IPS-18c (cell line): ENCODE measurements around the gene INO80E.
A peak's percentile ranks its signal among the peaks of the same experiment; 100 is the strongest.

Experiments
- H3K4me3 ChIP-seq: 2 replicates; pipeline ENCODE4 v1.7.0; 2013; ENCODE audit warnings: low read depth, mild to moderate bottlenecking, low read length, moderate library complexity; ENCODE audit not compliant: insufficient read depth
- H3K9me3 ChIP-seq: one replicate; pipeline ENCODE4 v1.6.1; 2013; ENCODE audit warnings: mild to moderate bottlenecking, low read length, moderate library complexity; ENCODE audit not compliant: control insufficient read depth, insufficient read depth

INO80E gene

DNA sequence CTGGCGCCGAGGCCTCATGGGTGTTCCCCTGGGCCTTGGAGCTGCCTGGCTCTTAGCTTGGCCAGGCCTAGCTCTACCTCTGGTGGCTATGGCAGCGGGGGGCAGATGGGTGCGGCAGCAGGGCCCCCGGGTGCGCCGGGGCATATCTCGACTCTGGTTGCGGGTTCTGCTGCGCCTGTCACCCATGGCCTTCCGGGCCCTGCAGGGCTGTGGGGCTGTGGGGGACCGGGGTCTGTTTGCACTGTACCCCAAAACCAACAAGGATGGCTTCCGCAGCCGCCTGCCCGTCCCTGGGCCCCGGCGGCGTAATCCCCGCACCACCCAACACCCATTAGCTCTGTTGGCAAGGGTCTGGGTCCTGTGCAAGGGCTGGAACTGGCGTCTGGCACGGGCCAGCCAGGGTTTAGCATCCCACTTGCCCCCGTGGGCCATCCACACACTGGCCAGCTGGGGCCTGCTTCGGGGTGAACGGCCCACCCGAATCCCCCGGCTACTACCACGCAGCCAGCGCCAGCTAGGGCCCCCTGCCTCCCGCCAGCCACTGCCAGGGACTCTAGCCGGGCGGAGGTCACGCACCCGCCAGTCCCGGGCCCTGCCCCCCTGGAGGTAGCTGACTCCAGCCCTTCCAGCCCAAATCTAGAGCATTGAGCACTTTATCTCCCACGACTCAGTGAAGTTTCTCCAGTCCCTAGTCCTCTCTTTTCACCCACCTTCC lies 8.5 kb upstream of the INO80E start:
- Histone ChIP-seq H3K9me3 (no peaks in the 10 kb centered on the region), H3K4me3 (no peak overlapping the region)

DNA sequence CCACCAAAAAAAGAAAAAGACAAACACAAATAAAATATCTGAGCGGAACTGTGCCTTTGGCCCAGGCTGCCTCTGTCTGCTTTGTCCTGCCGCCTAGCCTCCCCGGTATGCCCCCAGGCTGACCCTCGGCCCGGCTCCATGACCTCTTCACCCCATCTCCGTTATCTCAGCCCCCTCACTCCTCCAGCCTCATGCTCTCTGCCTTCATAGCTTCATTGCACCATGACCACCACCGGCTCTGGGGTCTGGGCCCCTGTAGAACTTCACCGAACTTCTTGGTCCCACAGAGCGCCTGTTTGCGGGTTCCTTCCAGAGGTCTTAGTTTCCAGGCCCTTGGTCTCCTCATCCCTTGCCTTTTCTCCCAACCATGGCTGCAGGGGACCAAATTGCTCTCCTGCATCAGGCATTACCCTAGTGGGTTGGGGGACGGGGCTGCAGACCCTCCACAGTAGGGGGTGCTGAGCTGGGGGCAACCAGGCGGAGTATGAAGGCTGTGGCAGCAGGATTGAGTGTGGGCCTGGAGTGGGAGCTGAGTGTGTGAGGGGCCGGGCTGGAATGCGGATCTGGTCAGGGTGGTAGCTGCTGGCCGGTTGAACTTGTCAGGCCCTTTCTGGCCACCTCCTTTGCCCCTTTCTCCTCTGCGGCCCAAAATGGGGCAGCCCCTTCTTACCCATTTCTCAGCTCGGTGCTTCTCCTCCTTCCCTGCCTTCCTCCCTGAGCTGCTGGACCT lies 7.5 kb upstream of the INO80E start:
- Histone ChIP-seq H3K9me3 (no peaks in the 10 kb centered on the region), H3K4me3 (no peak overlapping the region)

DNA sequence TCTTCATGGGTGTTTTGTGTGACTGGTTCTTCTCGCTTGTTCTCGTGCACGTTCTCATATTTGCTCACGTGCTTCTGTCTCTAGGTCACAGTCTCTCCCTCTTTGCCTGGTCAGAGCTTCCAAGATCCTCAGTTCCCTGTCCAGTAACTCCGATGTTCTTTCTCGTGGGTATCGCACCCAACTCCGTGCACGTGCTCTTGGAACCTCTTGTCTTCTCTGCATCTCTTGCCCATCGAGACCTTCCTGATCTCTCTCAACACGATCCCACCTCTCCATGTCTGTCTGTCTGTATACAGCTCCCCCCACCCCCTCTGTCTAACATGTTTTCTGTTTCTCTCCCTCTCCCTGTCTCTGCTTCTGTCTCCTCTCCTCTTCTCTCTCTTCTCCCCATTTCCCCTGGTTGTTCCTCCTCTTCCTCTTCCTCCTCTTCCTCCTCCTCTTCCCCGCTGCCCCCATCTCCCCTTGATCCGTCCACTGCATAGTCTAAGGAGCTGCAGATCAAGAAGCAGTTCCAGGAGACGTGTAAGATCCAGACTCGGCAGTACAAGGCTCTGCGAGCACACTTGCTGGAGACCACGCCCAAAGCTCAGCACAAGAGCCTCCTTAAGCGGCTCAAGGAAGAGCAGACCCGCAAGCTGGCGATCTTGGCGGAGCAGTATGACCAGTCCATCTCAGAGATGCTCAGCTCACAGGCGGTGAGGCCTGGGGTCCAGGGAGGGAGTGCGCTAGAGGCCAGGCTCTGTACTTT lies 6.8 kb upstream of the INO80E start:
- H3K4me3 ChIP-seq: no peak overlapping the region

DNA sequence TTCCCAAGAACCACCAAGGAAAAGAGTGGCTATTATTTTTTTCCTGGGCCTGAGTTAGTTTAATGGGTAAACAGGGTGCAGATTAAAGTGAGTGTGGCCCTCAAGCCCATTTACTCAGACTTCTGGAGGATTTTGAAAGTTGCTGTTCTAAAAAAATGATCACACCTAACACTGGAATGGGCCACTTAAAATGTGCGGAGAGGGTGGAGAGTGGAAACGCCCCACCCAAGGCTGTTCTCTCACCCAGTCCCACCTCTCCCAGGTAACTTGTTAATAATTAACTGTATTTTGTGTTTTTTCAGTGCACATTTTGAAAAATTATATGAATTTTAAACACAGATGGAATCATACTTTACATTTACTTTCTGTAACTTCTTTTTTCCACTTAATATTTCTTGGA lies 6.0 kb upstream of the INO80E start:
- Histone ChIP-seq H3K9me3 (no peaks in the 10 kb centered on the region), H3K4me3 (no peak overlapping the region)

More for the DNA sequence above, 6.8 kb upstream of the INO80E start:
- H3K9me3 ChIP-seq: no peaks in the 10 kb centered on the region

DNA sequence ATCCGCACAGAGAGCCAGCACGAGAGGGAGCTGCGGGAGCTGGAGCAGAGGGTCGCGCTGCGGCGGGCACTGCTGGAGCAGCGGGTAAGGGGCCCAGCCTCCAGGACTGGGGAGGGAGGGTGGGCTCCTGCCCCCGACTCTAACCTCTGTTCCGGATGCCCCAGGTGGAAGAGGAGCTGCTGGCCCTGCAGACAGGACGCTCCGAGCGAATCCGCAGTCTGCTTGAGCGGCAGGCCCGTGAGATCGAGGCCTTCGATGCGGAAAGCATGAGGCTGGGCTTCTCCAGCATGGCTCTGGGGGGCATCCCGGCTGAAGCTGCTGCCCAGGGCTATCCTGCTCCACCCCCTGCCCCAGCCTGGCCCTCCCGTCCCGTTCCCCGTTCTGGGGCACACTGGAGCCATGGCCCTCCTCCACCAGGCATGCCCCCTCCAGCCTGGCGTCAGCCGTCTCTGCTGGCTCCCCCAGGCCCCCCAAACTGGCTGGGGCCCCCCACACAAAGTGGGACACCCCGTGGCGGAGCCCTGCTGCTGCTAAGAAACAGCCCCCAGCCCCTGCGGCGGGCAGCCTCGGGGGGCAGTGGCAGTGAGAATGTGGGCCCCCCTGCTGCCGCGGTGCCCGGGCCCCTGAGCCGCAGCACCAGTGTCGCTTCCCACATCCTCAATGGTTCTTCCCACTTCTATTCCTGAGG lies 5.0 kb upstream of the INO80E start:
- Histone ChIP-seq H3K9me3 (no peaks in the 10 kb centered on the region), H3K4me3 (no peak overlapping the region)

DNA sequence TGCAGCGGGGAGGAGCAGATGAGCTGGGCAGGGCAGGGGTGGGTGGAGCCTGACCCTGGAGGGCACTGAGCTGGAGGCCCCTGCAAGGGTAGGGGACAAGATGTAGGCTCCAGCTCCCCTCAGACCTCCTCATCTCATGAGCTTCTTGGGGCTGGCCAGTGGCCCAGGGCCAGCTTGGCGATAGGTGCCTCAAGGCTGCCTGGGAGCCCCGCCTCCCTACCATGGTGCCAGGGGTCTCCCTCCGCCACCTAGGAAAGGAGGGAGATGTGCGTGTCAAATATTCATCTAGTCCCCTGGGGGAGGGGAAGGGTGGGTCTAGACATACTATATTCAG lies 4.5 kb upstream of the INO80E start:
- Histone ChIP-seq H3K9me3 (no peaks in the 10 kb centered on the region), H3K4me3 (no peak overlapping the region)

DNA sequence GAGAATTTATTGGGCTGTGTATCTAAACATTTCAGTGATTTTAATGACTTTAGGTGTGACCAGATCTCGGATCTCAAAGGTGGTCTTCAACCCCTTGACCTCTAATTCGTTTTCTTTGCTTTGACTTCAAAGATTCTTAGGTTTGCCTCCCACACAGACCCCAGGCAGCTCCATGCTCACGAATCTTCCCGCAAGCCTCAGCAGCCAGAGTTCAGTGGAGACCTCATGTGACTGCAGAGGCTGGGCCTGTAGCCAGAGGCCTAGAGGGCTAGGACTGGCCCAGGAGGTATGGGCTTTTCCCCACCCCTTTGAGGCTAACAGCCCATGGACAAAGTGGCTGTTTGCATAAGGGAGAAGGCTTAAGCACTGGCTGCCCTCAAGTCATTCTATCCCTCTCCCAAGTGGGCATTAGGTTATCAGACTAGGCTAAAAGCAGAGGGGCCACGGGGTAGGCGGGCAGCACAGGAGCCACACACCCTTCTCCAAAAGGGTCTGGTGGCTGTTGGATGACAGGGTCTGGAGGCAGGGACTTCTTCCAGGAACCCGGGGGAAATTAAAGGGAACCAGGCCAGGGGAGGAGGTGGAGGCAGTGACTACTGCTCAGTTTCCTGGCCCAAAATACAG lies 3.6 kb upstream of the INO80E start:
- H3K9me3 ChIP-seq: no peaks in the 10 kb centered on the region
- H3K4me3 ChIP-seq: no peak overlapping the region

DNA sequence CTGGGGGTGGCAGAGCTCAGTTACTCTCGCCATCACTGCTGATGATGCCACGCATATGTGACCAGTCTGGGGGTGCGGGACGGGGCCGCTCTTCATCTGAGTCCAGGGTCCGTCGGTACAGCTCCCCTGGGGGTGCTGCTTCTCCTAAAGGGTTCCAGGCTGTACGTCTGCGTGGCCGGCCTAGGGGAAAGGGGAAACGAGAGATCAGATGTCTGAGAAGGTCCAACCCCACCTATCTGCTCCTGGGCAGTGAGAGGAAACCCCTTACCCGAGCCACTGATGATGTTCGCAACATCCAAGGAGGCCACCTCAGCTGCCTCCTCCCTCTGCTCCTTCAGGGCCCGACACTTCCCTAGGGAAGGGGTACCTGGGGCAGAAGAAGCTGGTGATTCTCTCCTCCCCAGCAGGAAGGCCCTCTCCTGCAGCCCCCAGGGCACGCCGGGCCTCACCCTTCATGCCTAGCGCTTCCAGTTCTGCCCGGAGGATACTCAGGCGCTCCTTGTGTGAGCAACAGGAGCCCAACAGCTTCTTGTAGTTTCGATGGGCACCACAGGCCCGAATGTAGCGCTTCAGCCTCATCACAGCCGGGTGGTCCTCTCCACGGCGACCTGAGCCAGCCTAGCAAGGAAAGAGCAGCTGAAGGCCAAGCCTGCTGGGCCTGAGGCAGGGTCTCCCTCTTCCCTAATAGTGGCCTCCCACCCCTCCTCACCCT lies 2.7 kb upstream of the INO80E start:
- no peaks in the 10 kb centered on the region for H3K9me3 ChIP-seq
- no peak overlapping the region for H3K4me3 ChIP-seq

DNA sequence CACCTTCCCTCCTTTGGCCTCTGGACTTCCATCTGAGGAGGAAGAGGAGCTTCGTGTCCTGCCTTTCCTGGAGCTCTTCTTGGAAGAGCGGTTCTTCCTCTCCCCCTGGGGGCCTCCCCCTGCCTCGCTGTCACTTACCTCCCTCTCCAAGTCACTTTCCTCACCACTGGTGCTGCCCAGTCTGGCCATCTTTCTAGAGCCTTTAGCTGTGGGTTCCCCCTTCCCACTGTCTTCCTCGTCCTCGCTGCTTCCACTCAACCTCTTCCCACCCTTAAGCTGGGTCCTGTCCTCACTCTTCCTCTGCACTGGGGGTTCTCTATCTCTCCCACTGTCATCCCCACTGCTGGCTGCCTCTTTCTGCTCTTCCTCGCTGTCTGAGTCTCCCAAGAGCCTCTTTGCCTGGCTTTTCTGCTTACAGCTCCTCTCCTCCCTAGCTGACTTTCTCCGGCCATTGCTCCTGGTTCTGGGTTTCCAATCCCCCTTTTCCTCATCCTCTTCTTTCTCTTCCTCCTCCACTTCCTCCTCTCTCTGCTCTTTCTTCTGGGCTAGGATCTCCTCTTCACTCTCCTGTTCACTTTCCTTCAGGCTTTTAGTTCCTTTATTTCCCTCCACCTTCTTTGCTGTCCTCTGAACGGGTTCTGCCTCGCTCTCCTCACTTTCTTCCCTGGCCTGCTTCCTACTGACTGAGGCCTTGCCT lies 2.0 kb upstream of the INO80E start:
- Histone ChIP-seq H3K4me3 (peak overlapping the region; percentile 99; the same call in 1 of the 2 replicates), H3K9me3 (no peaks in the 10 kb centered on the region)

DNA sequence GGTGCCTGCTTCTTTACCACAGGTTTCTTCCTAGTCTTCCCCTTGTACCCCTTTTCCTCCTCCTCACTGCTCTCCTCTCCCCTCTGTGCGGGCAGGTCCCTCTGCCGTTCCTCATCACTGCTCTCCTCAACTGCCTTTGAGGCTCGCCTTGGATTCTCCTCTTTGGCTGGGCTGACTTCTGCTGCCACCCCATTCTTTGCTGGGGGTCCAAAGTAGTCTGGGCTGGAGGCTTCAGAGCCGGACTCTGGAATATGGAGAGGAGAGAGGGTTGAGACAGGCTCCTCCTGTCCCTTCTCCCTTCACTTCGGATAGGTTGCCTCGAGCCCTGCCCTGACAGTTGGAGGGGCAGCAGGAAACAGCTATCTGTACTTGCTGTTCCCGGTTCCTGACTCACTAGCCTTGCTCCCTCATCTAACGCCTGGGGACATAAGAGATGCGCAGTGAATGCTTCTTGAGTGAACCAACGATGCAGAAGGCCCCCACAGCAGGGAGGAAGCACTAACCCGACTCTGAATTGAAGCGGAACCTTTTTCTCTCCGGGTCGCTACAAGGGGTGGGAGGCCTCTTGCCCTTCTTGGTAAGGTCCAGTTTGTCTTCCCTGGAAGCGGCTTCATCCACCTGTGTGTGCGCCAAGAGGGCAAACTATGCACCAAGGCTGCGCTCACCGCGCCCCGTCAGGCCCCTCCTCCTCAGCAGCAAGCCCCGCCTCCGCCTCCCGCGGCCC lies 1.3 kb upstream of the INO80E start:
- Histone ChIP-seq H3K4me3 (peak overlapping the region; percentile 99), H3K9me3 (no peaks in the 10 kb centered on the region)

DNA sequence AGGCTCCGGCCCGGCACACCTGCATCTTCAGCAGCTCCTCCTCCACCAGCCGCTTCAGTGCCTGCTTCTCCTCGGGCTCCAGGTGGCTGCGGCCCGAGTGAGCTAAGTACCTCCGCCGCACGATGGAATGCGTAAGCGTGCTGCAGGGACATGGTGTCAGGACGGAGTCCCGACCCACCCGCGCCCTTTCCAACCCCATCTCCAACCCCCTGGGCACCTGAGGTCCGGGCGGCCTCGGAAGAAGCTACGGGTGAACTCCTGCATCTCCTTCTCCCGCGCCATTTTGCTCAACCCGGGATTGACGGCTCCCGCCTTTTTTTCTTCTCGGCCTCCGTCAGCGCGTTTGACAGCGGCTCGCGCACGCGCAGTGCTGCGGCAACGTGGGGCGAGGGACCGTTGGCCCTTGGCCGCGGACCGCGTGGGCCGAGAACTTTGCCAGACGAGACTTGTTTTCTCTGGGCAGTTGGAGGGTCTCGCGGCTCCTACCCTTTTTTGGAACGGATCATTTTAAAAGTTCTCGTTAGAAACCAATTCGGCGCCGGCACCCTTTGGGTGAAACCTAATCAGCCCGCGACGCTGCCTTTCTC lies 624 bp upstream of the INO80E start, which contains the start of gene HIRIP3:
Gene HIRIP3, minus strand, starts transcription at position 294 of the 587 bp plus-strand sequence. Its CDS starts 12 bp downstream, at position 282.
- H3K4me3 ChIP-seq: peak within 1 kb of the TSS; percentile 99
- H3K9me3 ChIP-seq: no peaks in the 10 kb centered on the region

DNA sequence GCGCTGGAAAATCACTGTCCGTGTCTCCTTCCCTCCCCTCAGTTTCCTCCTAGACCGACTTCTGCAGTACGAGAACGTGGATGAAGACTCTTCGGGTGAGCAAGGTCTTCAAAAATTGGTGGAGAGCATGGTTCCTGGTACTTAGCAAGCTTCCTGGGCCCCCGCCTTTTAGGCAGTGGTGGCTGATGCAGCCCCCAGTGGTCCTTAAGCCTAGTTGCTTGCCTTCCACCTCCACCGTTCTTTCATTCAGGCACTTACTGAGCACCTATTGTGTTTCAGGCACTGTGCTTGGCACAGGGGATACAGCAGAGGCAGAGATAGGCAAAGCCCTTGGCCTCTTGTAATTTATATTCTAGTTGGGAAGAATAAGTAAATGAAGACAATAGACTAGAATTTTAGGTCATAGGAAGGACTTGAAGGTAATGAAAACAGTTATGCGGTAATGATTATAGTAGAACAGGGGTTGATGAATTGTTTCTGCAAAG lies 767 bp downstream of the INO80E start:
- Histone ChIP-seq H3K4me3 (peak overlapping the region; percentile 99), H3K9me3 (no peaks in the 10 kb centered on the region)

DNA sequence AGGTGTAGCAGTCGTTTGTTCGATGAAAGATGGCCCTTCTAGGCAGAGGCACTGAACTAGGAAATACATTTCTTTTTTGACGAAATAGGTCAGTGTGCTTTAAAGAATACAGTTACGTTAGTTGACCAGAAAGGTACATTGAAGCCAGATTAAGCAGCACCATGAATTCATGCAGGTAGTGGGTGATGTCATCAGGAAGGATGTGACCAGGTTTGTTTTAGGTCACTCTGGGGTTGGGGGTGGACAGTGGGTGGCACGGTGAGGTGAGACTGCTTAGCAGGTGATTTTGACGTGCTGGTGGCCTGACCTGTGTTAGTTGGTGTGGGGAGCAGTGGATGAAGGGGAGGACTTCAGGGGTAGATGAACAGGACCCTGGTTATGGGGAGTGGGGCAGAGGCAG lies 3.6 kb downstream of the INO80E start:
- Histone ChIP-seq H3K9me3 (no peaks in the 10 kb centered on the region), H3K4me3 (no peak overlapping the region)

DNA sequence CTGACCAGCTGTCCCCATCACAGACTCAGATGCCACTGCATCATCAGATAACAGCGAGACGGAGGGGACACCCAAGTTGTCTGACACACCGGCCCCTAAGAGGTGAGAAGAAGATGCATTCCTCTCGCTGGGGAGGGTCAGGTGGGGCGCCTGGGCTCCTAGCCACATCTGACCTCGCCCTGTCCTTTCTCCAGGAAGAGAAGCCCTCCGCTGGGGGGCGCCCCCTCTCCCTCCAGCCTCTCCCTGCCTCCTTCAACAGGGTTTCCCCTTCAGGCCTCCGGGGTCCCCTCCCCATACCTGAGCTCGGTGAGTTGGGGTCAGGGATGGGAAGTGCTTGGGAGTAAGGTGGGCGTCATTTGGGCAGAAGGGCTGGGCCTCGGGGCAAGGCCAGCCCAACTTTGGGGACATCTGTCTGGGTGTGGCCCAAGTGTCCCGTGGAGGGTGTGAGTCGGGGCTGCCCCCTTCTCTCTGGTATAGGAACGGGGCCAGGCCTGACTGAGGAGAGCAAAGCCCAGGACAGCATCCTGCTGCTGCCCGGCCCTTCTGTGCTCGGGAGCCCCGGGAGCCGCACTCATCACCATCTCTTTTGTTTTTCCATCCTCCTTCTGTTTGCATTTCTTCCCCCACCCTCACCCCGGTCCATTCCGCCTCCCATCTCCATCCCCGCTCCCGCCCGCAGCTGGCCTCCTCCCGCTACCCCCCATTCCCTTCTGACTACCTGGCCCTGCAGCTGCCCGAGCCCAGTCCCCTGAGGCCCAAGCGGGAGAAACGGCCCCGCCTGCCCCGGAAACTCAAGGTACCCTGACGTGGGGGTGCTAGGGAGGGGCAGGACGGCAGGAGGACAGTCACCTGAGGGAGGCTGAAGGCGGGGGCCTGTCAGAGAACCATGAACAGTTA lies 4.9 kb downstream of the INO80E start:
- no peak overlapping the region; the same call in 1 of the 2 replicates for H3K4me3 ChIP-seq
- no peaks in the 10 kb centered on the region for H3K9me3 ChIP-seq
